Measurements from ENCODE around the gene CDK5. TPM values are rescaled to one million over a fixed set of nuclear protein-coding genes. Genes with fewer than 3 reads are reported as not detected.

Gene CDK5
- total RNA-seq, 1 experiment from 2014 or later, result 21.1 TPM

- Histone ChIP-seq H3K4me3 (ENCODE audit: low read depth, low read length, poor library complexity, severe bottlenecking) (no peak overlapping the region), H3K4me1 (ENCODE audit: insufficient read depth, low read length, poor library complexity, severe bottlenecking) (peaks cover 31% of the 10 kb centered on the region), H3K36me3 (ENCODE audit: insufficient read depth, low read length, poor library complexity, severe bottlenecking) (peaks cover 42% of the 10 kb centered on the region), H3K9me3 (ENCODE audit: low read depth, low read length, poor library complexity, severe bottlenecking) (no peaks in the 10 kb centered on the region), H3K27ac (ENCODE audit: low read depth, low read length, poor library complexity, severe bottlenecking) (no peak overlapping the region), H3K27me3 (replicated peaks; ENCODE audit: insufficient read depth, low read depth, low read length, poor library complexity) (no peaks in the 10 kb centered on the region)
- CTCF ChIA-PET, result no interaction called here
- POLR2A ChIA-PET (ENCODE audit: low non-redundant PET), result no interaction called here
- no TSS peak for BruUV-seq (replicated peaks)
- DNase-seq (ENCODE audit: low spot score), result no peak
- no peak for TF ChIP-seq EZH2 (IDR thresholded peaks at IDR 0.05; ENCODE audit: borderline replicate concordance, low read depth, low read length, poor library complexity, severe bottlenecking)
- TF ChIP-seq, protein P1, sequence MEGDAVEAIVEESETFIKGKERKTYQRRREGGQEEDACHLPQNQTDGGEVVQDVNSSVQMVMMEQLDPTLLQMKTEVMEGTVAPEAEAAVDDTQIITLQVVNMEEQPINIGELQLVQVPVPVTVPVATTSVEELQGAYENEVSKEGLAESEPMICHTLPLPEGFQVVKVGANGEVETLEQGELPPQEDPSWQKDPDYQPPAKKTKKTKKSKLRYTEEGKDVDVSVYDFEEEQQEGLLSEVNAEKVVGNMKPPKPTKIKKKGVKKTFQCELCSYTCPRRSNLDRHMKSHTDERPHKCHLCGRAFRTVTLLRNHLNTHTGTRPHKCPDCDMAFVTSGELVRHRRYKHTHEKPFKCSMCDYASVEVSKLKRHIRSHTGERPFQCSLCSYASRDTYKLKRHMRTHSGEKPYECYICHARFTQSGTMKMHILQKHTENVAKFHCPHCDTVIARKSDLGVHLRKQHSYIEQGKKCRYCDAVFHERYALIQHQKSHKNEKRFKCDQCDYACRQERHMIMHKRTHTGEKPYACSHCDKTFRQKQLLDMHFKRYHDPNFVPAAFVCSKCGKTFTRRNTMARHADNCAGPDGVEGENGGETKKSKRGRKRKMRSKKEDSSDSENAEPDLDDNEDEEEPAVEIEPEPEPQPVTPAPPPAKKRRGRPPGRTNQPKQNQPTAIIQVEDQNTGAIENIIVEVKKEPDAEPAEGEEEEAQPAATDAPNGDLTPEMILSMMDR (conservative IDR thresholded peaks at IDR 0.05; ENCODE audit: low read depth, low read length), result no peak
- intact Hi-C loops (cut with micrococcal nuclease; ENCODE audit: unreplicated experiment), result no loop called here
These were observed 20.1 kb upstream of the CDK5 start for GRCh38 chr7:151077705-151078232.

DNA sequence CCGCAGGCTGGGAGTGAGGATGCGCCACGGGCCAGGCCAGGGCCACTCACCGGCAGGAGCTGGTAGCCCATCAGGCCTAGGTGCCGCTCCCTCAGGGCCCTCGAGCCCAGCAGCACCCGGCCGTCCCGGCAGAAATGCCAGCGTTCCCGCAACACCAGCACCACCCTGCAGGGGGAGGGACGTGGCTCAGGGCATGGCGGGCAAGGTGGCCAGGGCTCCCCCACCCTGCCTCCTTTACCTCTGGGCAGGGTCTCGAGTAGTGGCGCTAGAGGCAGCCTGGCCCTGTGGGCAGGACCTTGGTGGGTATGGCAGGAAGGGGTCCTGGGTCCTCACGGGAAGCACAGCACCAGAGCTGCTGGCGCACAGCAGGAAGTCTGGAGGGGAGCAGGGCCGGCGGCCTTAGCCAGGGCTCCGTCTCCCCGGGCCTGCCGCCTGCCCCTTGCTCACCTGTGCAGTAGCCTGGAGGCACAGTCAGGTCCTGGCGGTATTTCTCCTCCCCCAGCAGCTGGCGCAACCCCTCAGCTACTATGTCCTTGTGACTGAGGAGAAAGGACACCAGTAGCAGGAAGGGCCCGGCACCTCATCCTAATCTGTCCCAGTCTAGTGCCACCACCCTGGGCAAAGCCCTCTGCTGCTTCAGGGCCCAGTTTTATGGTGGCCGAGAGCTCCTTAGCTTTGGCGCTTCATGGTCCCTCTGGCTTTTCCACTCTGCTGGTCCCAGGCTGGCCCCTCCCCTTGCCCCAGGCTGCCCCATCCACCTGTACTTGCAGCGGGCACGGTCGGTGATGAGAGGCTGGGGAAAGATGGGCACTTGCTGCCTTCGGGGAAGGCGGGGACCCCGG lies 19.4 kb upstream of the CDK5 start:
- POLR2A ChIA-PET (ENCODE audit: low non-redundant PET), result no interaction called here

DNA sequence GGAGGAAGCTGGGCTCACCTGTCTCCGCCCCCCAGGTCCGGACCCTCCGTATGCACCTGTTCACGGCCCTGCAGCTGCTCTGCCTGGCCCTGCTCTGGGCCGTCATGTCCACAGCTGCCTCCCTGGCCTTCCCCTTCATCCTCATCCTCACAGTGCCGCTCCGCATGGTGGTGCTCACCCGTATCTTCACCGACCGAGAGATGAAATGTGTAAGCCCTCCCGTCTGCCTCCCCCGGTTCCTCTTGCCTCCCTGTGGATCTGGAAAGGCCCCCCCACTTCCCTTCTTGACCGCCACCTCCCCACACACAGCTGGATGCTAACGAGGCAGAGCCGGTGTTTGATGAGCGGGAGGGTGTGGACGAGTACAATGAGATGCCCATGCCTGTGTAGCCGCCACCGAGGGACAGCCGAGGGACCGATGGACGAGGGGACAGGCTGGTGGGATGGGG lies 18.3 kb upstream of the CDK5 start:
- ChIA-PET POLR2A (ENCODE audit: low non-redundant PET) (no interaction called here), CTCF (interaction anchor here (0.6 kb wide), 1 partner anchor 15 kb away, joined by 6 read pairs; no protein-coding TSS in a partner anchor)
- Histone ChIP-seq H3K36me3 (ENCODE audit: insufficient read depth, low read length, poor library complexity, severe bottlenecking) (peaks cover 59% of the 10 kb centered on the region), H3K4me3 (ENCODE audit: low read depth, low read length, poor library complexity, severe bottlenecking) (no peak overlapping the region), H3K9me3 (ENCODE audit: low read depth, low read length, poor library complexity, severe bottlenecking) (no peaks in the 10 kb centered on the region), H3K27me3 (replicated peaks; ENCODE audit: insufficient read depth, low read depth, low read length, poor library complexity) (no peaks in the 10 kb centered on the region), H3K27ac (ENCODE audit: low read depth, low read length, poor library complexity, severe bottlenecking) (no peak overlapping the region), H3K4me1 (ENCODE audit: insufficient read depth, low read length, poor library complexity, severe bottlenecking) (peaks cover 14% of the 10 kb centered on the region)
- TF ChIP-seq, protein P1 (conservative IDR thresholded peaks at IDR 0.05; ENCODE audit: low read depth, low read length), result no peak
- no peak for TF ChIP-seq EZH2 (IDR thresholded peaks at IDR 0.05; ENCODE audit: borderline replicate concordance, low read depth, low read length, poor library complexity, severe bottlenecking)
- intact Hi-C loops (cut with micrococcal nuclease; ENCODE audit: unreplicated experiment), result no loop called here
- BruUV-seq (replicated peaks), result TSS peak; percentile 70
- no peak for DNase-seq (ENCODE audit: low spot score)

More for the DNA sequence above, 19.4 kb upstream of the CDK5 start:
- no peak overlapping the region for H3K4me3 ChIP-seq (ENCODE audit: low read depth, low read length, poor library complexity, severe bottlenecking)
- peaks cover 49% of the 10 kb centered on the region for H3K36me3 ChIP-seq (ENCODE audit: insufficient read depth, low read length, poor library complexity, severe bottlenecking)
- TF ChIP-seq EZH2 (IDR thresholded peaks at IDR 0.05; ENCODE audit: borderline replicate concordance, low read depth, low read length, poor library complexity, severe bottlenecking), result no peak
- TF ChIP-seq, protein P1 (conservative IDR thresholded peaks at IDR 0.05; ENCODE audit: low read depth, low read length), result peak; percentile 49
- DNase-seq (ENCODE audit: low spot score), result no peak
- no peak overlapping the region for H3K27ac ChIP-seq (ENCODE audit: low read depth, low read length, poor library complexity, severe bottlenecking)
- no peaks in the 10 kb centered on the region for H3K9me3 ChIP-seq (ENCODE audit: low read depth, low read length, poor library complexity, severe bottlenecking)
- H3K4me1 ChIP-seq (ENCODE audit: insufficient read depth, low read length, poor library complexity, severe bottlenecking), result peaks cover 25% of the 10 kb centered on the region
- intact Hi-C loops (cut with micrococcal nuclease; ENCODE audit: unreplicated experiment), result no loop called here
- no peaks in the 10 kb centered on the region for H3K27me3 ChIP-seq (replicated peaks; ENCODE audit: insufficient read depth, low read depth, low read length, poor library complexity)
- CTCF ChIA-PET, result no interaction called here
- no TSS peak for BruUV-seq (replicated peaks)
